GM21423 (cell line): ENCODE results near the gene PDE9A.

Source experiments
- ATAC-seq: cut with Tn5 transposase; IDR thresholded peaks from one replicate; pipeline ENCODE4 v1.9.1; 2021; ENCODE audit warnings: mild to moderate bottlenecking, moderate library complexity; ENCODE audit not compliant: unreplicated experiment

PDE9A gene

DNA sequence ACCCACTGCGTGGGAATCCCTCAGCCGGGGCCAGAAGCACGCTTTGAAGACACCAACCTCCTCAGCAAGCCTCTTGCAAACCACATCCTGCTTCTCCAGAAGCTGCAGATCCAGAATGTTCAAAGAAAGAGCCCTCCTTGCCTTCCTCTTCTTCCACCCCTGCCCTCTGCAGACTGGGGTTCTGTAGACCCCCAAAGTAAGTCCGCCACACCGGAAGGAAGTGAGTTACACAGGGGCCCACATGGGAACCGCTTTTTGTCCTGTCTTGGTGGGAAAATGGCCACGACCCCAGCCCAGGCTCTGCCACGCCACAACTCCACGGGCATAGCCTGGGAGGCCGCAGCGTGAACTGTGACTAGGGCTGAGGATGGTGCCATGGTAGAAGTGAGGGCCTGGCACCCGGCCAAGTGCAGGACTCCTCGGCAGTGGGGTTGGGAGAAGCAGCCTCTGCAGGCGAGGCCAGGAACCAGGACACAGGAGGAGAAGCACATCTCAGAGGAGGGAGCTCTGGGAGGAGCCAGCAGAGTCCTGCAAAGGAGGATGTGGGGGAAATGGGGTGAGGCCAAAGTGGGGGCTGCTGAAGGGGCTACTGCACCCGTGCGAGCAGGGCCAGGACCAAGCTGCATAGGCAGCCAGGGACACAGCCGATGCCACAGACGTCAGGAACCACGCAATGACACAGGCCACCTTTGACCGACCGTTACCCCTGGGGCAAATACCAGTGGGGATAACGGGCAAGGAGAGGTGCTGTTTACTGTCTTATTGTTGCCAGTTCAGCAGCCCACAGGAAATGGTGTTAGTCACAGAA lies 30.9 kb downstream of the PDE9A start:
- ATAC-seq, result no peak

DNA sequence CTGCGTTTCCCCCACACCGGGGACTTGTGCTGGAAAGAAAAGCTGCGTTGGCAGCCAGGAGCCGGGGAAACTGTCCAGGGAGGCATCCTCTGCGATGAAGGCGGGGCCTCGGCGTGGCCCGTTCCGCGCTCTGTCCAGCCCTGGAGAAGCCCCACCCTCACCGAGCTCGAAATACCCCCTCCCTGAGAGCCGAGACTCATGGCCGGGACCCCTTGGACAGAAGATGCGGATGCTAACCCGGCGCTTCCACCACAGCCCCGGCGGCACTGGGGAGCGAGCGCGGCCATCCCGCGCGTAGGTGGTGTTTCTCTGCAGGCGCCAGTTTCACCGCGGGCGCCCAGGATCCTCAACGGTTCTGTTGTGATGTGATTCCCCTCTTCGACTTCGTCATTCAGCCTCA lies 31.6 kb downstream of the PDE9A start:
- ATAC-seq, result no peak

DNA sequence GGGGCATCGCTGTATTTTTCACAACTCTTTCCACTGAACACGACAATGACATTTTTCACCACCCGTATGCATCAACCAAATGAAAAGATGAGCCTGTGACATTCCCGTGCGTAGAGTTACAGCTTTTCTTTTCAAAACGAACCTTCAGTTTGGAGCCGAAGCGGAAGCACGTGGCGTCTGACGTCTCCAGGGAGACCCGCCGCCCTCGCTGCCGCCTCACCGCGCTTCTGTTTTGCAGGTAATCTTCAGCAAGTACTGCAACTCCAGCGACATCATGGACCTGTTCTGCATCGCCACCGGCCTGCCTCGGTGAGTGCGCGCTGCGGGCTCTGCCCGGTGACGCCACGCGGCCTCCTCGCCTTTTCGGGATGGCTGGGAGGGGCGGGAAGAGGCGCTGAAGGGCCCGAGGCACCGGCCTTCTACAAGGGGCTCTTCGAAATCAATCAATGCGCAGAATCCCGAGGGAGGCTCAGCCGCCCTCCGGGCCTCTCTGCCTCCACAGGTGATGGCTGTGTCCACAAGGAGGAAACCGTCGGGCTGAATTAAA lies 32.6 kb downstream of the PDE9A start:
- ATAC-seq, result no peak

- ATAC-seq, result no peak
These were observed 34.4 kb downstream of the PDE9A start for GRCh38 chr21:42687796-42688195.

DNA sequence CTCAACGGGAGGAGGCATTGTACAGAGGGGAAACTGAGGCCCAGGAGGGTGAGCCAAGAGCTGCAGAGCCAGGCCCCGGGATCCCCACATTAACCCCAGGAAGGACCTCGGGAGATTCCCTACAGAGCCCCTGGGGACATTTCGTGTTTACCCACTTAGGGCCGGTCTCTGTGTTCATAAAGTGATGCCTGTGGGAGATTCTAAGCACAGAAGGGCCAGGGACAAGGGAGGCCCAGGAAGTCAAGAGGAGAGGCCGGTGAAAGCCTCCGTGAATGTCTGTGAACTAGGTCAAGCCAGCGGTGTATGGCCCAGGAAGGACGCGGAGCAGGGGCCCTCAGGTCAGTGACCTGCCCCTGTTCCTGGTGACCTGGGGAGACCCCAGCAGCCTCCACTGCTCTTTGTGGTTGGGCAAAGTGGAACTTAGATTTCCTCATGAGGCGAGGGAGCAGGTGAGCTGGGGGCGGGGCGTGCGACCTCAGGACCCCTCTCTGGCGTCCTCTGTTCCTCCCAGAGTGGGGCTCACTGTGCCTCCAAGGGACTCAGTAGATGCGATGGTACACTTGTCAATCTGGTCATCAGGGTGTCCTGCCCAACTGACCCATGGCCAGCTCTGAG lies 34.9 kb downstream of the PDE9A start:
- no peak for ATAC-seq

- no peak for ATAC-seq
These were observed 35.5 kb downstream of the PDE9A start for GRCh38 chr21:42688841-42689371.

DNA sequence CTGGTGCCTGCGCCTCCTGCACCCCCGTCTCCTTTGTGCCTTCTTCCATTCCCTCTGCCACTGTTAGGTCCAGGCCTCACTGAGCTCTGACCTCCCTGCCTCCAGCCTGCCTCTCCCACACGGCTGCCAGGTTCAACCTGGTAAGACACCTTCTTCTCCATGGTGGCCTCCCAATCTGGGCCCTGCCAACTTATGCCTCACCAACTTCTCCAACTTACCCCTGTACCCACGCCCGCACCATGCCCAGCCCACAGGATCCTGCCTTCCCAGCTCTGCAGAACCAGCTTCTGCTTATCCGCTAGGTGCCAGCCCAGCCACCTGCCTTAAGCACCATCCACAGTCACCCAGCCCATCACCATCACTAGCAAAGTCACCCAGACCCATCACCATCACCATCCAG lies 37.2 kb downstream of the PDE9A start:
- ATAC-seq, result no peak

GRCh38 chr21:42691901-42692559 lies 38.6 kb downstream of the PDE9A start:
- no peak for ATAC-seq

GRCh38 chr21:42692688-42693087 lies 39.3 kb downstream of the PDE9A start:
- no peak for ATAC-seq

DNA sequence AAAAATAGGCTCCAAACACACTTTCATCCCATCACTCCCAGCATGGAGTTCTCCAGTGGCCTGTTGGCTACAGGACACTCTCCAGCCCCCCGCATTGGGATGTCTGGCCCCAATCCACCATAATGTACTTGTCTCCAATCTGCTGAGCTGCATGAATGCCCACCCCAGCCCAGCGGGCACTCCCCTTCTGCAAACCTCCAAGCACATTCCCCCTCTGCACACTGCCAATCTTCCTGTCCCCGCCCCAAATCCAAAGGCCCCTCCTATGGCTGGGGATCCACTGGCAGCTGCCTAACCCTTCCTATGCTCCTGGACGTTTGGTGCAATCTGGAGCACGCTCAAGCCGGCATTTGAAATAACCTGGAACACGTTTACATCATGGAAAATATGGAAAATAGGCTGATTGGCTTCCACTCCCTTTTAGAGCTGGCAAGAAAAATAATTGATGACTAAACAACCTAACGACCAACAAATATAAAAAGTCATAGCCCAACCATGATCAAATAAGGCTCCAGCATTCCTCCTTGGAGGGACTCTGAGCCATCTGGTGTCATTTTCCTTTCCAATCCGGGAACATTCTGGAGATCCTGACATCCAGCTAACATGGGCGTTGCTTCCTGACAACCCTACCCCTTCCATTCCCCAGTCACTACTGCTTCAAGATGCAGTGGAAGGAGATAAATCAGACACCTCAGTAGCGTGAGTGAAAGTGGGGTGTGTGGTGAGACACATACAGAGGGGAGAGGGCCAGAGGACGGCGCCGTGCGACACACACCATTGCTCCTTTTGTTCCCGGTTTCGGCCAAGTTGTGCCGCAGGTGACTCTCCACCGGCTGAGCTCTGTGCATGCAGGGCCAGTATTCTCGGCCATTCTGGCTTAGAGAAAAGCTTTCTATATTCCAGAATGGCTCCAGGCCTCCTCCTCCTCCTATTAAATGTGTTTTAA lies 41.6 kb downstream of the PDE9A start:
- no peak for ATAC-seq

- no peak for ATAC-seq
These were observed 42.4 kb downstream of the PDE9A start for GRCh38 chr21:42695697-42696380.

- ATAC-seq, result no peak
These were observed 43.1 kb downstream of the PDE9A start for GRCh38 chr21:42696501-42697040.

DNA sequence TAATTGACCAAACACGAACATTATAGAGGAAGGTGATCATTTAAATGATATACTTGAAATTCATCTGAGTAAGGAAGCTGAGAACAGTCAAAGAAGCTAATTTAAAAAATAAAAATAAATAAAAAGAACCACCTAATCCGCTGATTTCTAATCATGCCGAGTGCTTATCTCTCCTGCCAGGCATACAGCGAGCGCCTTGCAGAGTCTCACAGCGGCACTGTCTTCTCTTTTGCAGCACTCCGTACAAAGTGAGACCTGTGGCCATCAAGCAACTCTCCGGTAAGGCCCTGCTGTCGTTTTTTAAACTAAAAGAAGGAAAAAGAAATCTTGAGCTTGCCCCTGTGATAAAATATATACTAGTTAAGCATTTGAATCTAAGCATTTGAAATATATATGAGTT lies 45.3 kb downstream of the PDE9A start:
- ATAC-seq, result no peak

DNA sequence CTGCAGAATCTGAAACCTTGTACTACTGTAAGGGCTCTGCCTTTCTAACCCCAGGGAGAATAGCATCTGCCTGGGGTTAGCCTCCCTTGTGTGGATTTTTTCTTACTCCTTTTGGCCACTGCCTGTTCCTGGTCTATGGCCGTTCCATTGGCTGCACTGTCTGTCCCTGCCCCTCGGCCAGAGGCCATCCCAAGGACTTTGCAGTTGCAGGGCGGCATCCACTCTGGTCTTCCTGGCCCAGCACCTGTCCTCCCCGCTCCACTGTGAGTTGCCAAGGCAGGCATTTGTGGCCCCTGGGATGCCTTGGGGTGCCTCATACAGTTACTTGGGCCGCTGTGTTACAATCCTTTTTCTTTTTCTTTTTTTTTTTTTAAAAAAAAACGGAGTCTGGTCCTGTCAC lies 45.8 kb downstream of the PDE9A start:
- ATAC-seq, result no peak

DNA sequence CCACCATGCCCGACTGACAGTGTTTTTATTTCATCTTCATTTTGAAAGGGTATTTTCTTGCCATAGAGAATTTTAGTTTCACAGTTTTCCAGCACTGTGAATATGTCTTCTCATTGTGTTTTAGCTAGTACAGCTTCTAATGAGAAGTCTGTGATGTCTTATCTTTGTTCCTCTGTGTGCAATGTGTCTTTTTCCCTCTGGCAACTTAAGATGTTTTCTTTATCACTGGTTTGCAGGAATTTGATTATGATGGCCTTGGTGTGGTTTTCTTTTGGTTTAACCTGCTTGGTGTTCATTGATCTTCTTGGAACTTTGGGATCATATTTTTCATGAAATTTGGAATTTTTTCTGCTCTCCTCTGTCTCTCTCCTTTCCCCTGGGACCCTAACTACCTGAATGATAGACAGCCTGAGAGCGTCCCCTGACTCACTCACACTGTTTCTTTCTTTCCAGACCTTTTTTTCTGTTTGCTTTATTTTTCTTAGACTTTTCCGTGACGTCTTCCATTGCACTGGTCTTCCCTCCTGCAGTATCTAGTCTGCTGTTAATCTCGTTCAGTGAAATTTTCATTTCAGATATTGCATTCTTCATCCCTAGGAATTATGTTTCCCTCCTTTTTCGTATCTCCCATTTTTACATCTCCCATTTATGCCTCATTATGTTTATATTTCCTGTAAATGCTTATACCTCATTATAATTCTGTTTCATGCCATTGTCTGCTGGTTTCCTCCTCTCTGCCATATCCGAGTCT lies 48.5 kb downstream of the PDE9A start:
- ATAC-seq, result no peak

DNA sequence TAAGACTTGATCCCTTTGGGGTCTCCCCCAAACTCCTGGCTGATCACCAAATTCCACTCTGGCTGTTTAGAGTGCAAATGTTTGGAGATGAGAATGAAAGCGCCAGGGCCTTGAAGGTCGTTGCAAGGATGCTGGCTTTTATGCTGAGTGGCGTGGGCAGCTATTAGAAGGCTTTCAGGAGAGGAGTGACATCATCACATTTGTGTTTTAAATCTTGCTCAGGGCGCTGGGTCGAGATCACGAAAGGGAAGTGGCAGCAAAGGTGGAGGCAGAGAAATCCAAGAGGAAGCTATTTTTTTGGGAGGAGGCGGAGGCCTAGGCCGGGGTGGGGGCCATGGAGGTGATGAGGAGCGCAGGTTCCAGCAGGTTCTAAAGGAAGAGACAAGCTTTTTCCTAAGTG lies 49.3 kb downstream of the PDE9A start:
- ATAC-seq, result no peak

- no peak for ATAC-seq
These were observed 49.9 kb downstream of the PDE9A start for GRCh38 chr21:42703136-42703908.

- ATAC-seq, result no peak
These were observed 50.5 kb downstream of the PDE9A start for GRCh38 chr21:42703965-42704364.
